ENCODE measurements around the gene RAB44. TPM values are rescaled to one million over a fixed set of nuclear protein-coding genes. Genes with fewer than 3 reads are reported as not detected.
"Not testable (repeated sequence)": the region's sequence is repeated elsewhere in the genome, so short reads cannot be mapped to it uniquely, and the experiment has no call there.

RAB44 gene
- total and polyA plus RNA-seq, 3 experiments from 2014 or later, result not detected

GRCh38 chr6:36721369-36722140, 23.9 kb downstream of the RAB44 start:
- H3K36me3 Mint-ChIP-seq, result no peaks in the 10 kb centered on the region
- DNase-seq, result no peak
- POLR2A ChIA-PET, result no interaction called here
- no peaks in the 10 kb centered on the region for H3K9me3 Mint-ChIP-seq
- Histone ChIP-seq H3K4me1 (ENCODE audit: insufficient read depth, low read length) (no peaks in the 10 kb centered on the region), H3K4me3 (ENCODE audit: low read length) (no peak overlapping the region), H3K9me3 (ENCODE audit: low read length) (no peaks in the 10 kb centered on the region), H3K27ac (ENCODE audit: low read depth, low read length) (no peak overlapping the region), H3K27me3 (ENCODE audit: insufficient read depth, low read length, poor library complexity, severe bottlenecking) (no peaks in the 10 kb centered on the region), H3K36me3 (ENCODE audit: insufficient read depth, low read length) (no peaks in the 10 kb centered on the region)
- peaks cover 0 to 4% of the 10 kb centered on the region in 2 donors for H3K27me3 Mint-ChIP-seq
- no peak overlapping the region for H3K4me3 Mint-ChIP-seq
- no peak overlapping the region for H3K27ac Mint-ChIP-seq
- no peaks in the 10 kb centered on the region for H3K4me1 Mint-ChIP-seq
- CTCF ChIA-PET, result no interaction called here

GRCh38 chr6:36722365-36722764, 24.7 kb downstream of the RAB44 start:
- ChIA-PET POLR2A (no interaction called here), CTCF (no interaction called here)
- Mint-ChIP-seq H3K27me3 (no peaks in the 10 kb centered on the region), H3K27ac (no peak overlapping the region), H3K4me1 (peaks cover under 1 to 6% (median 3%) of the 10 kb centered on the region in 3 donors), H3K4me3 (no peak overlapping the region), H3K36me3 (no peaks in the 10 kb centered on the region), H3K9me3 (no peaks in the 10 kb centered on the region)
- Histone ChIP-seq H3K36me3 (ENCODE audit: insufficient read depth, low read length) (no peaks in the 10 kb centered on the region), H3K27me3 (ENCODE audit: insufficient read depth, low read length, poor library complexity, severe bottlenecking) (no peaks in the 10 kb centered on the region), H3K4me3 (ENCODE audit: low read length) (no peak overlapping the region), H3K9me3 (ENCODE audit: low read length) (no peaks in the 10 kb centered on the region), H3K27ac (ENCODE audit: low read depth, low read length) (no peak overlapping the region), H3K4me1 (ENCODE audit: insufficient read depth, low read length) (no peaks in the 10 kb centered on the region)
- no peak for DNase-seq

DNA sequence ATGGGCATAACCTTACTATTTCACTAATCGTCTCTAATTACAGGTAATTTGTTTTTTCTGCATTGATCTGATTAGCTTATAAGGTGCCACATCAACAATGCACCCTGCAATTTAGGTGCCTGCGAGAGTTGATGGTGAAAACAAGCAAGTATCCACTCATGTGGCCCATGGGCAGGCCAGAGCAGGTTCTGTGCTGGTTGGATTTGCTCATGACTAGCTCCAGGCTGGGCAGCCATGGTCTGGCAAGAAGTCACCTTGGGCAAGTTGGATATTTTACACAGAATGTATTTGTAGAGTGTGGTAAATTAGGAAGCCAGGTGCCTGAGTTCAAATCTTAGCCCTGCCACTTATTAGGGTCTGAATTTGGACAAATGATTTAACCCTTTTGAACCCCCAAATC, 25.3 kb downstream of the RAB44 start:
- POLR2A ChIA-PET, result no interaction called here
- H3K4me1 Mint-ChIP-seq, result peaks cover 5 to 11% (median 7%) of the 10 kb centered on the region in 3 donors
- H3K27me3 ChIP-seq (ENCODE audit: insufficient read depth, low read length, poor library complexity, severe bottlenecking), result no peaks in the 10 kb centered on the region
- CTCF ChIA-PET, result no interaction called here
- no peak overlapping the region for H3K4me3 ChIP-seq (ENCODE audit: low read length)
- no peaks in the 10 kb centered on the region for H3K27me3 Mint-ChIP-seq
- H3K4me1 ChIP-seq (ENCODE audit: insufficient read depth, low read length), result no peaks in the 10 kb centered on the region
- no peak overlapping the region for H3K27ac Mint-ChIP-seq
- no peak overlapping the region for H3K27ac ChIP-seq (ENCODE audit: low read depth, low read length)
- no peaks in the 10 kb centered on the region for H3K9me3 Mint-ChIP-seq
- H3K9me3 ChIP-seq (ENCODE audit: low read length), result no peaks in the 10 kb centered on the region
- DNase-seq, result no peak
- H3K4me3 Mint-ChIP-seq, result no peak overlapping the region
- no peaks in the 10 kb centered on the region for H3K36me3 Mint-ChIP-seq
- H3K36me3 ChIP-seq (ENCODE audit: insufficient read depth, low read length), result no peaks in the 10 kb centered on the region

GRCh38 chr6:36723992-36724391, 26.4 kb downstream of the RAB44 start:
- H3K4me3 ChIP-seq (ENCODE audit: low read length); H3K27me3 ChIP-seq (ENCODE audit: insufficient read depth, low read length, poor library complexity, severe bottlenecking); H3K4me1 ChIP-seq (ENCODE audit: insufficient read depth, low read length); H3K36me3 Mint-ChIP-seq; H3K27ac ChIP-seq (ENCODE audit: low read depth, low read length); POLR2A ChIA-PET; H3K4me3 Mint-ChIP-seq; H3K9me3 Mint-ChIP-seq; H3K36me3 ChIP-seq (ENCODE audit: insufficient read depth, low read length); DNase-seq; H3K27ac Mint-ChIP-seq; H3K27me3 Mint-ChIP-seq; H3K9me3 ChIP-seq (ENCODE audit: low read length): not testable (repeated sequence)
- H3K4me1 Mint-ChIP-seq, result peaks cover 12 to 15% (median 13%) of the 10 kb centered on the region in 3 donors
- CTCF ChIA-PET, result interaction anchor here (0.8 to 1.1 kb wide), 2 partner anchors 29 to 109 kb away, joined by 3 read pairs; no protein-coding TSS in a partner anchor

GRCh38 chr6:36724514-36725390, 27.1 kb downstream of the RAB44 start:
- ChIA-PET POLR2A (no interaction called here), CTCF (interaction anchor here (0.8 to 1.1 kb wide), 2 partner anchors 28 to 110 kb away, joined by 3 read pairs; no protein-coding TSS in a partner anchor)
- no peaks in the 10 kb centered on the region for H3K9me3 Mint-ChIP-seq
- Histone ChIP-seq H3K27me3 (ENCODE audit: insufficient read depth, low read length, poor library complexity, severe bottlenecking) (no peaks in the 10 kb centered on the region), H3K4me3 (ENCODE audit: low read length) (no peak overlapping the region), H3K27ac (ENCODE audit: low read depth, low read length) (no peak overlapping the region), H3K4me1 (ENCODE audit: insufficient read depth, low read length) (no peaks in the 10 kb centered on the region), H3K9me3 (ENCODE audit: low read length) (no peaks in the 10 kb centered on the region), H3K36me3 (ENCODE audit: insufficient read depth, low read length) (no peaks in the 10 kb centered on the region)
- H3K4me1 Mint-ChIP-seq, result peaks cover 12 to 15% (median 15%) of the 10 kb centered on the region in 3 donors
- no peaks in the 10 kb centered on the region for H3K36me3 Mint-ChIP-seq
- no peak overlapping the region for H3K4me3 Mint-ChIP-seq
- peak in 1 of 5 donors; percentile 16 for DNase-seq
- peak overlapping the region in 1 of 8 donors; percentile 67 for H3K27ac Mint-ChIP-seq
- no peaks in the 10 kb centered on the region for H3K27me3 Mint-ChIP-seq

DNA sequence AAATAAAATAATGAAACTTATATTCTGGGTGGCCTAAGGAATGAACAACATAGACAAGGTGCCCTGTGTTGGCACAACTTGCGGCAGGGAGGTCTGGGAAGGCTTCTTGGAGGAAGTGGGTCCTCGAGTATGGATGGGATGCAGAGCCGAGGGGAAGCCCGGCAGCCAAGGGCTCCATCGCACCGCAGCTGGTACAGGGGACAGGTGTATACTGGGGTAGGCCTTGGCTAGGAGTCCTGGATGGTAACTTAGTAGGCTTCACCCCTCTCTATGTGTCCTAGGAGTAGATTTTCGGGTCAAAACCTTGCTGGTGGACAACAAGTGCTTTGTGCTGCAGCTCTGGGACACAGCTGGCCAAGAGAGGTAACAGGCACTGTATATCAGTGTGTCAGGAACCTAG, 28.0 kb downstream of the RAB44 start:
- ChIA-PET POLR2A (no interaction called here), CTCF (interaction anchor here (2.3 kb wide), 1 partner anchor 34 kb away, joined by 4 read pairs; no protein-coding TSS in a partner anchor)
- Mint-ChIP-seq H3K9me3 (no peaks in the 10 kb centered on the region), H3K27ac (peak overlapping the region in 1 of 8 donors; percentile 91), H3K4me1 (peaks cover 12 to 15% (median 15%) of the 10 kb centered on the region in 3 donors), H3K36me3 (no peaks in the 10 kb centered on the region), H3K27me3 (no peaks in the 10 kb centered on the region), H3K4me3 (no peak overlapping the region)
- H3K9me3 ChIP-seq (ENCODE audit: low read length), result no peaks in the 10 kb centered on the region
- H3K27me3 ChIP-seq (ENCODE audit: insufficient read depth, low read length, poor library complexity, severe bottlenecking), result no peaks in the 10 kb centered on the region
- no peak for DNase-seq
- H3K27ac ChIP-seq (ENCODE audit: low read depth, low read length), result no peak overlapping the region
- no peak overlapping the region for H3K4me3 ChIP-seq (ENCODE audit: low read length)
- H3K4me1 ChIP-seq (ENCODE audit: insufficient read depth, low read length), result no peaks in the 10 kb centered on the region
- no peaks in the 10 kb centered on the region for H3K36me3 ChIP-seq (ENCODE audit: insufficient read depth, low read length)

DNA sequence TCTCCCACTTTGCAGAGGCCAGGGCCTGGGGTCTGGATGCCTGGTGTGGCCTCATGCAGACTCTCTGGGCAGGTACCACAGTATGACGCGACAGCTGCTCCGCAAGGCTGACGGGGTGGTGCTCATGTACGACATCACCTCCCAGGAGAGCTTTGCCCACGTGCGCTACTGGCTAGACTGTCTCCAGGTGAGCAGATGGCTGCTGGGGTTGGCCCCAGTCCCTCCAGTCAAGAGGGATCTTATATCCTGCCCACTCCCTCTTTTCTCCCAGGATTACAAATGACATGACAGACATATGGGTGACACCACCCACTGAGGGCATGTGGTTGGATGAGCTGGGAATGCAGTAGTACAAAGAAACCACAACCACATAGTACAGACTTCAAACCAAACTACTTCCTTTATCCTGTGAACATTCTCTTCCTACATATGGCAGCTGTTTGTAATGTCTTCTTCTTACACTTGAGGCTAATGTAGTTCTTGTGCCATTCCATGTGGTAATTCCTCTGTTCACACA, 29.9 kb downstream of the RAB44 start:
- no peaks in the 10 kb centered on the region for H3K4me1 ChIP-seq (ENCODE audit: insufficient read depth, low read length)
- DNase-seq, result no peak

More for the DNA sequence above, 29.9 kb downstream of the RAB44 start:
- Mint-ChIP-seq H3K4me1 (peaks cover 12 to 15% (median 15%) of the 10 kb centered on the region in 3 donors), H3K36me3 (no peaks in the 10 kb centered on the region), H3K27ac (no peak overlapping the region), H3K4me3 (no peak overlapping the region), H3K27me3 (no peaks in the 10 kb centered on the region), H3K9me3 (no peaks in the 10 kb centered on the region)
- Histone ChIP-seq H3K27ac (ENCODE audit: low read depth, low read length) (no peak overlapping the region), H3K9me3 (ENCODE audit: low read length) (no peaks in the 10 kb centered on the region), H3K27me3 (ENCODE audit: insufficient read depth, low read length, poor library complexity, severe bottlenecking) (no peaks in the 10 kb centered on the region), H3K4me3 (ENCODE audit: low read length) (no peak overlapping the region), H3K36me3 (ENCODE audit: insufficient read depth, low read length) (no peaks in the 10 kb centered on the region)
- POLR2A ChIA-PET, result no interaction called here
- CTCF ChIA-PET, result interaction anchor here (2.3 kb wide), 1 partner anchor 32 kb away, joined by 4 read pairs; no protein-coding TSS in a partner anchor

All from CD8-positive, alpha-beta memory T cell (primary cell).